G401 (cell line): ENCODE measurements around the gene FZD4. TPM values are rescaled to one million over a fixed set of nuclear protein-coding genes. Genes with fewer than 3 reads are reported as not detected.
A peak's percentile ranks its signal among the peaks of the same experiment; 100 is the strongest.
"Not testable (repeated sequence)": the region's sequence is repeated elsewhere in the genome, so short reads cannot be mapped to it uniquely, and the experiment has no call there.

Source experiments
- DNase-seq: peaks from one replicate; pipeline ENCODE4 v3.0.0-alpha.2; 2015; ENCODE audit warnings: low spot score
- in situ Hi-C: cut with HindIII; loops from 2 replicates; pipeline ENCODE4 v1.10.0; 2016; ENCODE audit warnings: low sequenced_read_pairs, mixed read lengths
- total RNA-seq: library from RNA; depleted of rRNA; stranded (reverse); fragments of >200 nt; shearing (Covaris generic); gene quantifications from 2 replicates; pipeline ENCODE4 v1.2.3, GENCODE V29; 2014

The FZD4 gene
- total RNA-seq, 1 experiment from 2014 or later, result 4.6 TPM

DNA sequence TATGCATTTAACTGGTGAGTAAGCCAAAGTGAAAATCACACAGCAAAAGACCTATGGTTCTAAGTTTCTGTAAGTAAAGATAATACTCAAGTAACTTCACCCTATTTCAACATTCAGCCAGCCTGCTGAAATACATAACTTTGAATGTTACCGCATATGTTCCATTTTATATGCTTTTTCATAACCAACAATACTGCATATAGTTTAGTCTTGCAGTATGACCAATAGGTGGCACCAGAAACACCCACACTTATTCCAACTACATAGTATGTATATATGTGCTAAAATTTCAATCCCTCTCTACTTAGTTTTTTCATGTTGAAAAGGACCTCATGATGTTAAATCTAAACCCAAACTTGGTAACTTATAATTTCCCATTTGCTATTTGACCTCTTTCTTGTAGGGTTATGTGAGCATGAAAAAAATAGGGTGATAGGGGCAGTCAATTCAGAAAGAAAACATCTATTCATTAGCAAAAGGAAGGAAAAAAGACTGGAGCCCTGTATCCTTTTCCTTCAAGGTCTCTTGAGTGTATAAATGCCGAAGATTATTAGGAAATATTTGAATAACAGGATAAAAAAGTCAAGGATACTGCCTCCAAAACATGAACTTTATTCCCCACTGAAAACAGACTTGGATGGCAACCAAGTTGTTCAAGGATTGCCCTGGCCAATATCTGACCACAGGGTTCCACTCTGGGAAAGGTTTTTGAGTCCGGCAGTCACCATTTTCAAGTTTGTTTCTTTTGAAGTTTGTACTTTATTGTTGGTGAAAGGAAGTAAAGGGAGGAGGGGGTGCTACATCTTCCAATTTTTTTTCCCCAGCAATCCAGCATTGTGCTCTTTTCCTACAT is 23.8 kb upstream of the FZD4 start:
- in situ Hi-C loops, result no loop called here
- DNase-seq, result no peak

DNA sequence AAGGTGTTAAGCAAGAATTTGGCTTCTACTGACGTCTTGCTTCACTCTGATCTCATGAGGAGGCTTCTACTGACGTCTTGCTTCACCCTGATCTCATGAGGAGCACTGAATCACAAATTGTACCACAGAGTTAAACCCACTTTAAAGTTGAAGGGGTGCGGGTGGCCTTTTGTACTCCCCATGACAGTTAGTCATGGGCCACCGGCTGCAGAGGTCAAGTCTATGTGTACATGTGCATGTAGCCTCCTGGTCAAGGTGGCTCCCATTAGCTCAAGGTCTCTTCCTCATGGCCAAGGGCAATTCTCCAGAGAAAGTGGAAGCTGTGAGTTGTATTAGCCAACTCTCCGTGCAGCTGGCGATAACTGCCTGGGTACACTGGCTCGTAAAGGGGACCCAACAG is 23.1 kb upstream of the FZD4 start:
- DNase-seq, result no peak
- in situ Hi-C loops, result no loop called here

DNA sequence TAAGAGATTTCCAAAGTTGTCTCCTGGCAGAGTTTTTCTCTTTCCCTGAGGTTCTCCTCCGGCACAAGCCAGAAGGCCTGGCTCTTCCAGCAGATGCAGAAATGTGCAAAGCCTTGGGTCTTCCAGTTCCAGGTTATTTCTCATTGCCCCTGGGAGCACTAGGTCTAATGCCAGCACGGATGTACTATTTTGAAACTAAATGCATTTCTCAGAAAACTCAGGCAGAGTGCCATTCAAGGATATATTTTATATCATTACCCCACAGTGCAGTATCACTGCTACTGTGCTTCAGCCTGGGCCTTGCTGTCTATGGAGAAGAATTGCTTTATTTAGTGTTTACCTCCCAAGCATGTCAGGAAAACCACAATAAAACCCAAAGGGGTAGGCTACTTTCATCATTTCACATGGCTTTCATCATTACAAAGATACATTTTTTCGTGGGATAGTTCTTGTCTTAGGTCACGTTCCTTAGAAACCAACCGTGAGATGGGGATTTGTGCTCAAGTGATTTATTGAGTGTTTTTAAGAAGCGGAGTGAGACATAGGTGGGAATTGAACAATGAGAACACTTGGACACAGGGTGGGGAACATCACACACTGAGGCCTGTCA is 22.4 kb upstream of the FZD4 start:
- in situ Hi-C loops, result no loop called here
- DNase-seq, result no peak

DNA sequence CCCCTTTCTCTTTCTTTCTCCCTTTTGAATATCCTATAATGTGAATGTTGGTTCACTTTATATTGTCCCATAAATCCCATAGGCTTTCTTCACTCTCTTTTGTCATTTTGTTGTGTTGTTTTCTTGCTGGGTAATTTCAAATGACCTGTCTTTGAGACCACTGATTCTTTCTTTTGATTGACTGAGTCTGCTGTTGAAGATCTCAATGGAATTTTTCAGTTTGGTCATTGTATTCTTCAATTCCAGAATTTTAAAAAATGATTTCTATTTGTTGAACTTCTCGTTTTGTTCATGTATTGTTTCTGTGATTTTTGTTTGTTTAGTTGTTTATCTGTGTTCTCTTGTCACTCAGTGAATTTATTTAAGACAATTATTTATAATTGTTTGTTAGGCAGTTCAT is 17.5 kb upstream of the FZD4 start:
- no peak for DNase-seq
- in situ Hi-C loops, result no loop called here

DNA sequence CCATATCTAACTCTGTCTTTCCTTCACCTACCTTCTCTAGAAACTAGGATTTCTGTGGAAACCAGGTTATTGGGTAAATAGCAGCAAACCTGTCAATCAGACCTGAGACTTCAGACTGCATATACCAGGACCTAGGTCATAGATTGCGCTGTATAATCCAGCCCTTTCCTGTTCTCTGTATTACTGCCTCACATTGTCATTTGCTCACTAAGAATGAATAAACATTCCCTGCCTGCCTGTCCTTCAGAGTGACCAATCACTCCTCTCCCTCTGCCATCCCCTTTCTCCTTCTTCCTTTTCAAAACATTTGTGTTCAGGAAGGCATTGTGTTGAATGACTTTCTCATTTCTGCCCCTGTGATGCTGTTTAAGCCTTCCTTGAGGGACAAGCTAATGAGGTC is 14.1 kb upstream of the FZD4 start:
- in situ Hi-C loops, result no loop called here

DNA sequence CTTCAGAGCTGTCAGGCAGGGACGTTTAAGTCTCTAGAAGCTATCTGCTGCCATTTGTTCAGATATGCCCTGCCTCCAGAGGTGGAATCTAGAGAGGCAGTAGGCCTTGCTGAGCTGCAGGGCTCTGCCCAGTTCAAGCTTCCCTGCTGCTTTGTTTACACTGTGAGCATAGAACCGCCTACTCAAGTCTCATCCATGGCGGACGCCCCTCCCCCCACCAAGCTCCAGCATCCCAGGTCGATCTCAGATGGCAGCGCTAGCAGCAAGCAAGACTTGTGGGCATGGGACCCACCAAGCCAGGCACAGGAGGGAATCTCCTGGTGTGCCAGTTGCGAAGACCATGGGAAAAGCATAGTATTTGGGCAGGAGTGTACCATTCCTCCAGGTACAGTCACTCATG is 12.4 kb upstream of the FZD4 start:
- DNase-seq, in situ Hi-C loops: not testable (repeated sequence)

More for the DNA sequence above, 14.1 kb upstream of the FZD4 start:
- DNase-seq, result no peak

DNA sequence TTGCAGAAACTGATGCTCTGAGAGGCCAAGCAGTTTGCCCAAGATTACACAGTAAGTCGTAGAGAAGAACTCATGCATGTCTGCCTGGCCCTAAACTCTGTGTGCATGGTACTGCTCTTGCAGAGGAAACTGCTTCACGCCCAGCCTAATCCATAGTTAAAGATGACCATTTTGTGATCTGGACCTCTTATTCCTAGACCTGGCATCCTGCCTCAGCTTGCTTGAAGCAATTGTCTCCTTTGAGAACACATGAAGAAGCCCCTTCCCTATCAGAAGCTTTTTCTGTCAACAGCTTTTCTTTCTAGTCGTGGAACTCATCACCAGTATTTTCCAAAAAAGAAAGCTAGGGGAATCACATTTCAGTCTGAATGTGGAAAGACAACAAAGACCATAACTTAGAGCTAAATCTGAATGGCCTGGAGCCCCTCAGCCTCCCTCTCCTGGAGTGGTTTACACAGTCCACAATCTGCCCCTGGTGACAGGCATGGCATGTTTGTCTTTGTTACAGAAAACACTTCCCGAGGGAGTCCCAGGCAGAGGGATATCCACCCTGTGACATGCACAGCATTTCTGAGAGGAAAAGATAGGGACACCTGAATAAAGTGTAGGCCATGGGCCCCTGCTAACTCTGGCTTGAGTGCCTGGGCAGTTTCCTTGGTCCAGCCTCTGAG is 2.9 kb upstream of the FZD4 start:
- DNase-seq, result no peak
- in situ Hi-C loops, result no loop called here

DNA sequence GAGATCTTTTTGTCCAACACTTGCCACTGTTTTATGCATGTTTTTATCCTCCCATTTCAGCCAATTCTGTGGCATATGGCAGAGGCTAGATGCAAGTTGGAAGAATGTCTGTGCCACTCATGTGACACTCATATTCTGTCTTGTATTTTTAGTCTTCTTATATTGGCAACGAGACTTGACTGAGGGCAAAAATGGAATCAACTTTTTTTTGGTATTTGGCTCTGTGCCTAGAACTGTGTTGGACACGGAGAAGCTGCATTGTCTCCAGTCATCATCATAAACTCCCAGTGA is 1.7 kb upstream of the FZD4 start:
- DNase-seq, result peak; percentile 17
- in situ Hi-C loops, result no loop called here

DNA sequence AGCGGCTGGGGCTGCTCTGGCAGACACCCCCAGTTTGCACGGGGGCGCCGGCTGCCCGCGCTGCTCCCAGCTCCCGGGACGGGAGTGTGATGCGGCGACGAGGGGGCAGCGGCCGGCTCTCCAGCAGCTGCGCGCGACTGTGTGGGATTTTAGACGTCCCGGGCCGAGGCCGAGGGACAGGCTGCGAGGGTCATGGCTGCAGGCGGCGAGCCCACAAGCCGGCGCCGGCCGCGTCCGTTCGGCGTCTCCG is 159 bp downstream of the FZD4 start:
- DNase-seq, result no peak
- in situ Hi-C loops, result no loop called here

DNA sequence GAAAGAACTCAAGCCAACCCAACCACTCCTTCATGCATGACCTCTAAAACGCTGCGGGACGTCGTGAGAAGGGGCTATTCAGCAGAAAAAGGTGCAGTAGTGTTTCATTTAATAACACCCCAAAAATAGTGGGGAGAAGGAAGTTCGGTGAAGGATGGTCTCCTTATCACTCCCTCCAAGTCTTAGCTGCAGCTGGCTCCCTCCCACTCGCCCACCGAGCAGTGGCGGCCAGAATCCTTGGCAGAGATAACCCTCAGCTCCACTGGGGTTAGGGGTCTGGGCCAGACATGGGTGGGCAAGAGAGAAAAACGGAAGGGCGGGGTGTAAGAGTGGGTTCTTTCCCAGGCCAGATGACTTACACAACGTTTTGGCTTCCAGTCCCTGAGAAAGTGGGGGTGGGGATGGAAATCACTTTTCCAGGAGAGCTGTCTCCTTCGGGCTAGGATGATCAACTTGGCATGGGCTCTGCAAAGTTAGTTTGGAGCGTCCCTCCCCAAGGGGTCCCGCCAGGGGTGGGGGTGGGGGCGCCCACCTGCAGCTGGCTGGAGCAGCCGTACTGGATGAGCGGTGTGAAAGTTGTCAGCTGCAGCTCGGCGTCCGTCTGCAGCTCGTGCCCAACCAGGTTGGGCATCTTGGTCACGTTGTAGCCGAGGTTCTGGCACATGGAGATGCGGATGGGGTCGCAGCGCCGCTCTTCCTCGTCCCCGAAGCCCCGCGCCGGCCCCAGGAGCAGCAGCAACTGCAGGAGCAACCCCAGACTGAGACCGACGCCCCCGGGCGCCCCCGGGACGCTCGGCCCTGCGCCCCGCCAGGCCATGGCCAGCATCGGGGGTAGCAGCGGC is 705 bp downstream of the FZD4 start:
- in situ Hi-C loops, result no loop called here
- DNase-seq, result peak; percentile 46

DNA sequence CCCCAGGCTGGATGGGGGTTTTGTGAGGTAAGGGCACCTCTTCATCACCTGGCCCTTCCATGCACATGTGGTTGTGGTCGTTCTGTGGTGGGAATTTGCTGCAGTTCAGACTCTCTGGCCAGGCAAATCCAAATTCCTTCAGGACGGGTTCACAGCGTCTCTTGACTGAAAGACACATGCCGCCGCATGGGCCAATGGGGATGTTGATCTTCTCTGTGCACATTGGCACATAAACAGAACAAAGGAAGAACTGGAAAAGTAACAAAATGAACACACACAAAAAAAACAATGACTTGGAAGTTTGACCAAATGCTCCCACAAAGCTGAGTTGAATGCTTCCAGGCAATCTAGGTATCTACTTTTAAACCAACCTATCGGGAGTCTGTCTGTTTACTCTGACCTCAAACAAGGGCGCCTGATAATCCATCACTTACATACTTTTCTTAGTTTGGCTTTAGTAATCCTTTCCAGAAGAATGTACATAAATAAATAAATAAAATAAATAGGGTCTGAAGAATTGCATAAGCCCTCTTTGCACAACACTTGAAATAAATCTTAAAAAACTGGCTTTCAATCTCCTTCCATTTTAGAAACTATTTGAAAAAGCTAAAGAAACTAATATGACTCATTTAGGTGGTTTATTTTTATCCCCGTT is 2.8 kb downstream of the FZD4 start:
- in situ Hi-C loops, result no loop called here
- DNase-seq, result no peak

DNA sequence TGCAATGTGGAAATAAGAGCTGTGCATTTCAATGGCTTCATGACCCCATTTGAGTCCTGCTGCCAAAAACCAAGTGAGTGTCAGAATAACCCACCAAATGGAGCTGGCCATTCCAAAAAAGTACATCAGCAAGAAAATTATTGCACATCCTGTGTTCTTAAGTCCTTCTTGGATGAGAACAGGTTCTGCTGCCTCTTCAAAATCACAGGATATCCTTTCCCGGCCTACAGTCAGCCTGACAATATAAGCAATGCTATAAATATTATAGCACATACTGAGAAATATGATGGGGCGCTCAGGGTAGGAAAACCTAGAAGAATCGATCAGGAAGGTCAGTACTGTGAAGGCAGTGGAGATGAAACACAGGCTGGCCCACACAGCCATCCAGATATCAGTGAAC is 3.5 kb downstream of the FZD4 start:
- in situ Hi-C loops, result no loop called here
- no peak for DNase-seq

DNA sequence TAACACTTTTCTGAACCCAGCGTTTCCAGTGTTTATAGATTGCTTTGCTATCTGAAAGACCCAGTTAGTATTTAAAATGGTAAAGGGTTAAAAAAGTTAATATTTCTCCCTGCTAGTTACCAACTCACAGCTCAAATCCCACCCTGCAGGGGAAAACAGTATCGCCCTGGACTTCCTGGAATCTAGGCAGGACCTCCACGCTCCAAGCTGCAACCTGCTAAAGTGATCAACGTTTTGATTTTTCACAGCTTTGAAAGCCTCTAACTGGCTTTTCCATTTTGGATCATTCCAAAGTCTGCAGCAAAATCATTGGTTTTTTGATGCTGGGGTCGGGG is 4.6 kb downstream of the FZD4 start:
- in situ Hi-C loops, result no loop called here
- no peak for DNase-seq

DNA sequence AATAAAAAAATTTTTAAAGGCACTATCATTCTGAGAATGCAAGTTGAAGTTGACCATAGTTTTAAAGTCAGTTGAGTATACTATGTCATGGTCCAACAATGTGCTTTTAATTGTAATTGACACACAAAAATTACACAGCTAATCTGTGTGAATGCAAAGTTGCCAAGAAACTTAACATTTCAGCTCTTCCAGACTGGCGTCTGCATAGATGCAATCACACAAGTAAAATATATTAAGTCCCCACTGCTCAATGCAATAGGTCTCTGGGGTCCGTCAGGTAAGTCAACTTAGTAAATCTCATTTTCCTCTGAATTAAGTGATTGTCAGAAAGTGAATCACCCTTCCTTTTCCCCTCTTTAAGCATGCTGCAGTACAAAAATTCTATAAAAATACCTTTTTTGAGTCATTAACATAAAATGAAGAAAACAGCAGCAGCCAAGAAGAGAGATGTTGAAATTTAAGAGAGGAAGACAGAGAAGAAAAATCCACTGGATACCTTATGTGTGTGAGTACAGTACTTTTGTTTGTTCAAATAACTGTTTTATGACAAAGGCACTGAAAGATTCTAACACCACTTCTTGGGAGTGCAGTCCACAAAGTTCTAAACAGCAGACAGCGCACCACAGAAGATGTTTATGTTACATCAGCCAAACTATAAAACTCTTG is 5.1 kb downstream of the FZD4 start:
- no peak for DNase-seq
- in situ Hi-C loops, result no loop called here

DNA sequence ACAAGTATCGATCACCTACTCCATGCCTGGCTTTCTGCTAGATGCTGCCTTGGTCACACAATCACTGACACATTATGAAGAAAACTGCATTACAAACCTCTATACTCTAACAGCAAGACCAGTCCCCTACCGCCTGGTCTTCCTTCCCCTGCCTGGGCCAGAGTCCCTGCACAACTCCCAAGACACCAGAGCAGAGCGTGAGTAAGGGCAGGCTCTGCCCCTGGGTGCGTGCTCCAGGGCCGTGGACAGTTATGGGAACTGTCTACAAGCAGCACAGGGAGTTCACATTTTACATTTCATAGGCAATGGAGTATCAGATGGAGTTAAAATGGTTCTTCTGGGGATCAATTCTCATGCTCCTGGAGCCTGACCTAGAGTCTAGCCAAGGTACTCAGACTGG is 6.5 kb downstream of the FZD4 start:
- DNase-seq, result no peak
- in situ Hi-C loops, result no loop called here

DNA sequence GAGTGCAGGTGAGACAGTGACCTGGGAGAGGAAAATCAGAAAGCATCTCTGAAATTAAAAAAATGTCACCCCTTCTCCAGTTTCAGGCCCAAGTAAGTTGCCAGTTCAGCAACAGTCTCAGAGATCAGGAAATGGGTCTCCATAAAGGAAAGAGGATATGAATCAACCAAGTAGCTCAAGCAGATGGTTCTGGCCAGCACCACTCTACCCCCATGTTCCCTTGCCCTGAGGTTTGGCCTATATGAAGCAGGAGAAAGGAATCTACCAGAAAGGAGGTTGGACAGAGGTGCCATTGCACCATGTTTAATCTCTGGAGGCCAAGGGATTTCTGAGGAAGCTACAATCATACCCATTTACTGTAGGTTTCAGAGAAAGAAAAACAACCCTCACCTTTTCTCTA is 7.7 kb downstream of the FZD4 start:
- no peak for DNase-seq
- in situ Hi-C loops, result no loop called here

DNA sequence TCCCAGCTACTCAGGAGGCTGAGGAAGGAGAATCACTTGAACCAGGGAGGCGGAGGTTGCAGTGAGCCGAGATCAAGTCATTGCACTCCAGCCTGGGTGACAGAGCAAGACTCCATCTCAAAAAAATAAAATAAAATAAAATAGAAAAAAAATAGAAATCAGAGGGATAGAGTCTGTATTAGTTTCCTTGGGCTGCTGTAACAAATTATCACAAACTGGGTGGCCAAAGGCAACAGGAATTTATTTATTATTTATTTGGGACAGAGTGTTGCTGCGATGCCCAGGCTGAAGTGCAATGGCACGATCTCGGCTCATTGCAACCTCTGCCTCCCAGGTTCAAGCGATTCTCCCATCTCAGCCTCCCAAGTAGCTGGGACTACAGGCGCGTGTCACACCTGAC is 11.7 kb downstream of the FZD4 start:
- in situ Hi-C loops, result not testable (repeated sequence)

DNA sequence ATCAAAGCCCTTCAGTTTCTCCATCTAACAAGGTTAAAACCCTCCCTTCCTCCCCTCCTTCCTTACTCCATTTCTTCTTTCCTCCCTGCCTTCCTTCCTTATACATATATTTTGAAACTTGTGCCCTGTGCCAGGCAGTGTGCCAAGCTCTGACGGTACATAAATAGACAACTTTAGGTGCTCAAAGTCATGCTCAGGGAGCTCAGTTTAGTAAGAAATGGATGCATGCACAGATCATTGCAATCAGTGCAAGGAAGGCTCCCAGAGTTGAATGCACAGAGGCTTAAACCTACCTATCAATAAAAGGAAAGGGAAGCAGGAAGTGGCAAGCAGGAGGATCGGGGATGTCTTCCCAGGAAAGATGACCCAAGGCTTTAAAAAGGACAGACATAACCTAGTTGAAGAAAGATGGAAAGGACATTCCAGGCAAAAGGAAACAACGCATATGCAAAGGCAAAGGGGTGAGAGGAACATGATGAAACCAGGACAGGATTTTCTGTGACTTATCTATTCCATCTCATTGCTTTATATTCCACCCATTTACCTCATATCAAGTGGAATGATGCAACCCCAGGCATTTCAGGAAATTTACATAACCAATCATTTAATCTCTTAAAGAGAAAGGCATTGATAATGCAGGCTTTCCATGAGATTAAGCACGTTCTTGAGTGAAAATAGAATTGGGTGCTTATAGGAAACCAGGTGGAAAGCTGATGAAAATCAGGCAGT is 13.2 kb downstream of the FZD4 start:
- in situ Hi-C loops, result no loop called here
- DNase-seq, result no peak

More for the DNA sequence above, 11.7 kb downstream of the FZD4 start:
- not testable (repeated sequence) for DNase-seq
